Fibroblast of skin of left quadriceps (primary cell): ENCODE data around the gene GALNT9.
"Not testable (repeated sequence)": the region's sequence is repeated elsewhere in the genome, so short reads cannot be mapped to it uniquely, and the experiment has no call there.

ENCODE experiments used
- DNase-seq, 2 experiments: peaks; one replicate each; pipeline ENCODE4 v3.0.0-alpha.2; 2013; ENCODE audit warnings: low read depth in 2 of 2

GALNT9 gene

GRCh38 chr12:132358241-132359225 is 29.1 kb upstream of the GALNT9 start:
- DNase-seq = not testable (repeated sequence)

DNA sequence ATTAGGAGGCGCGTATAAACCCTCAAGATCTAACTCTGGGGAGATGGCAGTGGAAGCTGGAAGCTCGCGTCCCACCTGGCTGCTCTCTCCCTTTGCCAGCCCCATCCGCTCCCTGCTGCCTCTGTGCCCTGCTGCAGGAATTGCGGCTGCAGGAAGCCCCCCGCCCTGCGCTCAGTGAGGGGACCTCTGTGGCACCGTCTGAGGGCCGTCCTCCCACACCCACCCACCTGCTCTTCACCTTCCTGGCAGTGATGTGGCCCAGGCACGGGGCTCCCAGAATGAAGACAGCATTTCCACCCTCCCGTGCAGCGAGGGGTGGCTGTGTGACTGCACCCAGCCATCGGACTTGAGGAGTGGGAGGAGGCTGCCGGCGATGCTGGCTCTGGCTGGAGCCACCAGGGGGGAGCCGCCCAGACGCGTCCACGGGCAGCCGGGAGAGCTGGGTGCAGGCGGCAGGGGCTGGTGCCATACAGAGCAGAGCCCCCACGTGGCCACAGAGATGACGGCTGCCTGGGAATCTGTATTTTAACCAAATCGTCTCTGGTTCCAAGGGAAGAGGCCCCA is 28.3 kb upstream of the GALNT9 start:
- DNase-seq = no peak

DNA sequence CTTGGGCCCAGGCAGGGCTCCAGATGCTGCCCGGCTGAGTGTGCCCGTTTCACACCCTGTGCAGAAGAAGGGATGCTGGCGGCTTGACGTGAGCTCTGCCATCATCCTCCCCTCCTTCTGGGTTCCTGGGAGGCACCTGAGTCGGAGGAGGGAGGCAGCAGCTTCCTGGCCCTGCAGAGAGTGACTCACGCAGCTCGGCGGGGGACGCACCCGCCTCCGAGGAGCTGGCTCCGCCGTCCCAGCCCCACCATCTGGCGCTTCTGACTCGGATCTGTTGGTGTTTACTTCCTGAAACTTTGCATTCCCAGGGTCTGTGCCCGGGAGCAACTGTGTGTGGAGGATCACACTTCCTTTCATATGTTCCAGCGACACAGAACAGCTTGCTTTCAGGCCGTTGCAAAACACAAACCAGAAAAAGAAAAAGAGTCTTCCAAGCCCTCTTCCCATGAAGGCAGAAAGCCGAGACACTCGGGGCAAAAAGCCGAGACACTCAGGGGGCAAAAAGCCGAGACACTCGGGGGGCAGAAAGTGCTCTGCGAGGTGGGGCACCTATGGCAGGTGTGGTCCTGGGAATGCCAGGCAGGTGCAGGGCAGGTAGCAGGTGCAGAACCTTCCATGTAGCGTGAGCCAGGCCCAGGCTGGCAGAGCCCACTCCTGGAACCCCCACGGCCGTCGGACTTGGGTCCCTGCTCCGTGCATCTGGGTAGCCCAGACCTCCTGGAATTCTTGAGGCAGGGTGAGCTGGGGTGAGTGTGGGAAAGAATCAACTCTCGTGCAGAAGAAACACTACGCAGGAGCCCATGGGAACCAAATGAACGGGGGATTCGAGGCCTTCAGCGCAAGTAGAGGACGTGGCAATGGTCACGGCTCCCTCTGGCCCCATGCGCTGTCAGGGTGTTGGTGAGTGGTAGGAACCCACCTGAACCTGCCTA is 27.6 kb upstream of the GALNT9 start:
- DNase-seq = peak; percentile 21 to 24

GRCh38 chr12:132355742-132356681 is 26.6 kb upstream of the GALNT9 start:
- no peak for DNase-seq

DNA sequence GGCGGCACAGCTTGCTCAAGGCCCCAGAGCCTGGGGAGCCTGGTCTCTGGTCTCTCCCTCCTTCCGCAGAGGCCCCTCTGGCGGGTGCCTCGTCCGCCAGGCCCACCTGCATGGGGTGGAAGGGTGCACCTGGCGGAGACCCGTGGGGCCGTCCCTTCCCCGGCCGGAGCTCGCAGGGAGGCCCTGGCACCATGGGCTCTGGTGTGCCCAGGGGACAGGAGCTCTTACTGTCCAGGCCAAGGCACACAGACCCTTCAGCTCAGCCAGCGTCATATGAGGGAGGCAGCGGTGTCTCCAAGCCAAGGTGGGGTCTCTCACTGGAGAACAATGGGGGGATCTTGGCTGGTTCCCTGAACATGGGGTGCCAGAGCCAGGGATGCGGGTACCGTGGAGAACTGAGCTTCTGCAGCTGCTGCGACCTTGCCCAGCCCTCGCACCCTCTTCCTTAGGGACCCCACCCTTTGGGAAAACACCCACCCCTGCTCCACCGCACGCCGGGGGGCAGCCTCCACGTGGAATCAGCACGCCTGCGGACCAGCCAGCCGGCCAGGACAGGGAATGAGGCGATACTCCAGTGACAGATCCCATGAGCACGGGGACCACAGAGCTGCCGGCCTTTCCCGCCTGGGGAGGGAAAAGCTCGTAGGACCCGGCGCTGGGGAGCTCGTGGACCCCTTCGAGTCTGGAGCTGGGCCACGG is 25.7 kb upstream of the GALNT9 start:
- no peak for DNase-seq

DNA sequence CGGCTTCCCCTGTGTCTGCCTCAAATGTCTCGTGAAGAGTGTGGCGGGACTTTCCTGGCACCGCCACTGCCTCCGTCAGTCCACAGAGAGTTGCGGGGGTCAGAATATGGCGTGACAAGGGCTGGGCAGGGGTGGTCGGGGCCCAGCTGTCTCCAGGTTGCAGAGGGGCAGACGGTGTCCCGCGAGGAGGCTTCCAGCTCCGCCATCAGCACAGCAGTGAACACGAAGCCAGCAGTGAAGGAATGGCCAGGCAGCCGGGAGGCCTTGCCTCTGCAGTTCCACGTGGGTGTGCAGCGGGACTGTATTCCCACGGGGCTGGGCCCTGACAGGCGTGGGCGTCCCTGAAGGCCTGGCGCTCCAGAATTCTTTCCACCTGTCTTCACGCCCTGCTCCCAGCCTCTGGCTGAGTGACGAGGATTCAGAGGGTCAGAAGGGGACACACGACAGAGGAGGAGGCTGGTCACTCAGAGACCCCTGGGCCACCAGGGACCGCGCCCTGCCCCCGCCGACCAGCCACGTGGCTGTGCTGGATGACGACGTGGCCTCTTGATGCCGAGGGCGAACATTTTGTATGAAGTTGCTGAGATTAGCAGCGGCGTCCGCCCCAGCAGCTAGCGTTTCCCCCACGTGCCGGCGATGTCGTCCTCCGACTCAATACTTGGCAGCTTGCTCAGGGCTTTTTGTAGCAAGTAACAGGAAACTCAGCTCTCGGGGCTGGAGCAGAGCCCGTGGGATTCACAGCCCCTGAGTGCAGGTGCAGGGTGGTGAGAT is 25.0 kb upstream of the GALNT9 start:
- no peak for DNase-seq

GRCh38 chr12:132353811-132354210 is 24.4 kb upstream of the GALNT9 start:
- DNase-seq = no peak

DNA sequence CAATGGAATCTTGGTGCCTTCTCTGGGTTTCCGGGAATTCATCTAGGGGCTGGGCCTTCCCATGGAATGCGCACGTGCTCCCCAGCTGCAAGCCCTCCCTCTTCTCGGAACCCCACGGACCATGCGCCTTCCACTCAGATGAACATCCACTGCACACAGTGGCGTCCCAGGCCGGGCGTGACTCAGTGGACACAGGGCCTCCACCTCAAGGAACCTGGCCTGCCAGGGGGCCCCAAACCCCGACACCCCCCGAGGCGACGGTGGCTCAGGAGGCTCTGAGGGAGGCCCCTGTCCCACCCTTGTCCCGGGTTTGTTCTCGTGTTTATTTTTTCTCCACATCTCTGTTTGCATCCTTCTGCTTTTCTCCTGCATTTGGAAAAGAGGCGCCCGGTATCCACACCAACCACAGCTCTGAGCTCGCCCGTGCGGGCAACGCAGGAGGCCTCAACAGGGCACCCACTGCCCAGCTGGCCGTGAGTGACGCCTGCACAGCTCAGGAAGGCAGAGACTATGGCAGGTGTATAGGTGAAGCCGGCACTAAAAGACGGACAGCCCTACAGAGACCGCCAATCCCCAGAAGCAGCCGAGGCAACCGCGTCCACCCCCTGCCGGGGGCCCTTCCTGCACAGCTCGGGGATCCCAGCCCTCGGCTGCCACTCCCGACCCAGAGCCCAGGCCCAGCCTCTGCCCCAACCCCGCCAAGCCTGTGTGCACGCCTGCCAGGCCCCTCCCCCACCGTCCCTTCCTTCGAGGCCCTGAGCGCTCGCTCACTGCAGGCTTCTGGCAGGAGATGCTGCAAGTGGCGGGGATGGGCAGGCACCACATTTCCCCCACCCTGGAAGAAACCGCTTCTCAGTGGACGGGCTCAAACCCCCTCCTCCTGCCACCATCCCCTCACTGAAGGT is 23.8 kb upstream of the GALNT9 start:
- no peak for DNase-seq

DNA sequence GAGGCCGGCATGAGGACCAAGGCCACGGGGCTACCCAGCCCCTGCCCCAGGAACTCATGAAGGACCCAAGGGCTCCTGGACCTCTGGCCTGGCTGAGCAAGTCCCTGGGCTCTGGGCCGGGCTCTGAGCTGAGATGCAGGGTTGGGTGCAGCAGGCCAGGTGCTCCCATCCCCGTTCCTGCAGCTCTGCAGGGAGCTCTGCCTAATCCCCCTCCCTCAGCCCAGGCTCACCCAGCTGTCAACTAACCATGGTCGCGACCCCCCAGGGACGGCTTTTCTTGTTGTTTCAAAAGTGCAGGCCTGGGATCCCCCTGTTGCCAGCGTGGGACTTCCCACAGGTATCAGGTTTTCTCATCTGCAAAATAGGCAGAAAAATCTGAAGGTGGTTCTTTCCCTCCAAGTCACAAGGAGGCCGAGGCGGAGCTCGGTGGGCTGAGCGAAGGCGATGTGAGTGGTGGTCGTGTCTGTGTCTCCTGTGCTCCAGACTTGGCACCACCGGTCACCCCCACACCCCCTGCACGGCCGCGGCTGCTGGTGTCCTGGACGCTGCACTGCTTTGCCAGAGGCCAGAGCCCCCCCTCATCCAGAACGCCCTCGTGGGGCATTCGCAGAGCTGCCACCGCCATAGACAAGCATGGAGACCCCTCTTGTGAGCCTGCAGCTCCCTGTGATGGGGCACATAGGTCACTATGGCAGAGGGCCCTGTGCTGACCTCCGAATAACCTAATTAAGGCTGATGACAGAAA is 22.5 kb upstream of the GALNT9 start:
- DNase-seq = no peak

- DNase-seq = no peak
Measured at GRCh38 chr12:132349501-132350131, 20.2 kb upstream of the GALNT9 start.

- no peak for DNase-seq
Measured at GRCh38 chr12:132348176-132348575, 18.8 kb upstream of the GALNT9 start.

GRCh38 chr12:132347176-132347855 is 17.9 kb upstream of the GALNT9 start:
- DNase-seq = no peak

DNA sequence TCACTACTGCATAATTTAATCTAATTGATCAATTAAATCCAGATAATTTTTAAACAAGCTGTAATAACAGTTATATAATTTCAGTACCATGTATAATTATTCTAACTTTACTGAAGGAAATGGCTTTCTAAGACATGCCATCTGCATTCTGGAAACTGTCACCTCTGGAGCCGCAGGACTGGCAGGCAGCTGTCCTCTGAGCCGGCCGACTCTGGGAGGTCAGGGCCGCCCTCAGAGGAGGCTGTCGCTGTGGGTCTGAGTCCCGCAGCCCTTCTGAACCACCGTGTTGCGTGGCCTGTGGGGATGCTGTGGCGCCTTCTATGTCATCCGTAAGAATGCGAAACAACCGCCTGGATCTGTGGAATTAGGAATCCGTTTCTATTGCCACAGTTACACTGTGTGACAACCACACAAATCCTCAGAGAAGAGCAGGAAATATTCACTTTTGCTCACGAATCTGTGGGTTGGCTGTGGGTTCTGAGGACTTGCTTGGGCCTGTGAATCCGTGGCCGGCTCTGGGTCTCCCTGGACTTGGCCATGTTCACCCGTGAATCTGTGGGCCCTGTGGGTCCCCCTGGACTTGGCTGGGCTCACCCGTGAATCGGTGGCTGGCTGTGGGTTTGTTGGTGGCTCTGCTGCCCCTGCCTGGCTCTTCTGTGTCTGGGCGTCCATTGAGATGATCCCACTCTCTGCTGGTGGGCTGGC is 17.2 kb upstream of the GALNT9 start:
- DNase-seq = no peak

DNA sequence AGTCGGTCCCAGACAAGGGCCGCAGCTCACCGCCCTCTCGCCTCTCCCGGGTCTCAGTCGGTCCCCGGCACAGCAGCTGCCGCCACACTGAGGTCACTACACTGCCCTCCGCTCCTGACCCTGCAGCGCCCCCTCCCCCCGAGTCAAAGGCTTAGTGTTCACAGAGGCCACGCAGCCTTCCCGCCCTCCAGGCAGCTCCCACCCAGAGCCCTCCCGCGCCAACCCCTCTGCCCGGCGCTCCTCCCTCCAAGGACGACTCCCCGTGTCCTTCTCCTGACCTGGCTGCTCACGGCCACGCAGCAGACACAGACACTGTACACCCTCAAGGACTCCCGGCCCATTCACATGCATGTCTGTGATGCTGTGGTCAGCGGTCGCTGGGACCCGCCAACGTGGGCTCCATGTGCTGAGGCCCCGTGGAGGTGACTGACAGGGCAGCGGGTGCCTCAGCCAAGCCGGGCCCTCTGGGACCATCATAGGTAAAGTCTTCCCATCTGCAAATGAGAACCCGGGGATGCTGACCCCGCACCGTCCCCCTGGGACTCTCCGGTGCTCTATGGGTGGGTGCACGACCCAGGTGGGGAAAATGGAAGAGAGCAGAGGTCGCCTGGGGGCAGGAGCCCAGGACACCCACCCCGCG is 16.3 kb upstream of the GALNT9 start:
- no peak for DNase-seq

DNA sequence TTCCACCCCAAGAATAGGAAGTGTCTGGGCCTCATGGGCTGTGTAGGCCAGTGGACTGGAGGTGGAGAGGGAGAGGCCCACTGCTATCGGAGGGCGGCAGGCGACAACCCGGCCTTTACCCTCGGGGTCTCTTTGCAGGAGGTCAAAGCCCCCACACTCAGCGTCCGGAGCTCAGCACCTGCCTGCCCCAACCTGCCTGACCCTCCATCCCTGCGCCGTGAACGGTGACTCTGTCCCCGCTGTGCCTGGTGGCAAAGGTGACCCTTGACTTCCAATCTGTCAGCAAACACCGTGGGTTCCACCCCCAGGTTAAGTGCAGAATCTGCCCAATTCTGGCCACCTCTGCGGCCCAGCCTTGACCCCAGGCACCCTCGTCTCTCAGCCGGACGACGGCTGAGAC is 15.7 kb upstream of the GALNT9 start:
- no peak for DNase-seq

GRCh38 chr12:132344601-132345000 is 15.2 kb upstream of the GALNT9 start:
- no peak for DNase-seq
